Panc1 (cell line): ENCODE results near the gene CER1. TPM values are rescaled to one million over a fixed set of nuclear protein-coding genes. Genes with fewer than 3 reads are reported as not detected.

Source experiments
- ATAC-seq: fragments of 200-7000 bp; cut with Tn5 transposase; 2 replicates; pipeline ENCODE4 v1.9.1; 2020; ENCODE audit warnings: mild to moderate bottlenecking, moderate library complexity
- BruUV-seq: library from RNA; stranded (reverse); fragments of 400-500 nt; replicated peaks from 2 replicates; lab custom pipeline; 2021; lab: Mats Ljungman, UMichigan
- CTCF ChIA-PET: fragments of 300-600 bp; sonication (Branson Sonifier 250); formaldehyde crosslinking; loops from one replicate; lab custom pipeline; 2022; ENCODE audit warnings: antibody characterized with exemption; lab: Charles Lee
- POLR2A ChIA-PET: fragments of 300-600 bp; sonication (Branson Sonifier 250); formaldehyde crosslinking; loops from one replicate; lab custom pipeline; 2022; ENCODE audit warnings: antibody characterized with exemption; lab: Charles Lee
- DNase-seq: peaks from one replicate; pipeline ENCODE4 v3.0.0-alpha.2; 2010; ENCODE audit warnings: low read depth, low spot score
- H3K27ac ChIP-seq: 2 replicates; pipeline ENCODE4 v1.5.1; 2011; ENCODE audit warnings: mild to moderate bottlenecking, low read length, inconsistent platforms
- H3K27me3 ChIP-seq: fragments of 200-500 bp; sonication (Bioruptor generic); 2 replicates; pipeline ENCODE4 v1.6.0; 2014; ENCODE audit warnings: low read length, inconsistent platforms; ENCODE audit not compliant: control insufficient read depth, insufficient read depth
- H3K36me3 ChIP-seq: fragments of 200-500 bp; sonication (Bioruptor generic); 2 replicates; pipeline ENCODE4 v1.5.1; 2014; ENCODE audit warnings: inconsistent platforms, mild to moderate bottlenecking, low read length, moderate library complexity; ENCODE audit not compliant: control insufficient read depth, insufficient read depth
- H3K4me1 ChIP-seq: 2 replicates; pipeline ENCODE4 v1.5.1; 2011; ENCODE audit warnings: inconsistent platforms, mild to moderate bottlenecking, low read length, moderate library complexity; ENCODE audit not compliant: control insufficient read depth, insufficient read depth
- H3K4me3 ChIP-seq, 2 experiments: 2 replicates each; pipeline ENCODE4 v1.5.1; 2011 to 2012; ENCODE audit warnings: low read depth in 2 of 2, low read length in 2 of 2, mild to moderate bottlenecking in 2 of 2, inconsistent platforms in 1 of 2, moderate library complexity in 1 of 2
- H3K9me3 ChIP-seq: fragments of 200-500 bp; sonication (Bioruptor generic); 2 replicates; pipeline ENCODE4 v1.5.1; 2014; ENCODE audit warnings: low read depth, mild to moderate bottlenecking, inconsistent platforms, low read length, moderate library complexity; ENCODE audit not compliant: control insufficient read depth, insufficient read depth
- POLR2AphosphoS5 ChIP-seq: IDR thresholded peaks from 2 replicates; pipeline ENCODE4 v1.6.1; 2012; ENCODE audit warnings: mild to moderate bottlenecking, low read depth, low read length, moderate library complexity
- SIN3A ChIP-seq: IDR thresholded peaks from 2 replicates; pipeline ENCODE4 v1.6.1; 2012; ENCODE audit warnings: low read depth, mild to moderate bottlenecking, low read length, moderate library complexity, borderline replicate concordance; ENCODE audit not compliant: insufficient read depth
- TCF7L2 ChIP-seq: IDR thresholded peaks from 2 replicates; pipeline ENCODE4 v1.6.1; 2011; ENCODE audit warnings: mild to moderate bottlenecking, low read depth, low read length, inconsistent platforms
- in situ Hi-C: cut with HindIII; loops from 2 replicates; pipeline ENCODE4 v1.10.0; 2016; ENCODE audit warnings: low sequenced_read_pairs, low pct_unique_long_range_greater_than_20kb
- intact Hi-C: fragments of 100-400 bp; cut with micrococcal nuclease; formaldehyde crosslinking; loops from one replicate; pipeline ENCODE4 v1.10.0; 2022; ENCODE audit not compliant: unreplicated experiment
- total RNA-seq: library from RNA; stranded (reverse); gene quantifications from one replicate; pipeline ENCODE4 v1.2.1, GENCODE V29; 2021; ENCODE audit not compliant: unreplicated experiment
- TF ChIP-seq, protein P1 (sequence below), 2 experiments: IDR thresholded peaks; 2 replicates each; pipeline ENCODE4 v1.6.1; 2011 to 2012; ENCODE audit warnings: low read depth in 2 of 2, control low read depth in 1 of 2, low read length in 1 of 2, mild to moderate bottlenecking in 1 of 2, moderate library complexity in 1 of 2; ENCODE audit not compliant: insufficient read depth in 1 of 2
- TF ChIP-seq, protein P2 (sequence below): fragments of 450-650 bp; IDR thresholded peaks from 2 replicates; pipeline ENCODE4 v1.5.1; 2017; ENCODE audit warnings: mild to moderate bottlenecking

The CER1 gene
- total RNA-seq, 1 experiment from 2014 or later: not detected

- no peak for DNase-seq
- TF ChIP-seq TCF7L2: no peak
- TF ChIP-seq POLR2AphosphoS5: no peak
- no peak for TF ChIP-seq SIN3A
- TF ChIP-seq, protein P1, sequence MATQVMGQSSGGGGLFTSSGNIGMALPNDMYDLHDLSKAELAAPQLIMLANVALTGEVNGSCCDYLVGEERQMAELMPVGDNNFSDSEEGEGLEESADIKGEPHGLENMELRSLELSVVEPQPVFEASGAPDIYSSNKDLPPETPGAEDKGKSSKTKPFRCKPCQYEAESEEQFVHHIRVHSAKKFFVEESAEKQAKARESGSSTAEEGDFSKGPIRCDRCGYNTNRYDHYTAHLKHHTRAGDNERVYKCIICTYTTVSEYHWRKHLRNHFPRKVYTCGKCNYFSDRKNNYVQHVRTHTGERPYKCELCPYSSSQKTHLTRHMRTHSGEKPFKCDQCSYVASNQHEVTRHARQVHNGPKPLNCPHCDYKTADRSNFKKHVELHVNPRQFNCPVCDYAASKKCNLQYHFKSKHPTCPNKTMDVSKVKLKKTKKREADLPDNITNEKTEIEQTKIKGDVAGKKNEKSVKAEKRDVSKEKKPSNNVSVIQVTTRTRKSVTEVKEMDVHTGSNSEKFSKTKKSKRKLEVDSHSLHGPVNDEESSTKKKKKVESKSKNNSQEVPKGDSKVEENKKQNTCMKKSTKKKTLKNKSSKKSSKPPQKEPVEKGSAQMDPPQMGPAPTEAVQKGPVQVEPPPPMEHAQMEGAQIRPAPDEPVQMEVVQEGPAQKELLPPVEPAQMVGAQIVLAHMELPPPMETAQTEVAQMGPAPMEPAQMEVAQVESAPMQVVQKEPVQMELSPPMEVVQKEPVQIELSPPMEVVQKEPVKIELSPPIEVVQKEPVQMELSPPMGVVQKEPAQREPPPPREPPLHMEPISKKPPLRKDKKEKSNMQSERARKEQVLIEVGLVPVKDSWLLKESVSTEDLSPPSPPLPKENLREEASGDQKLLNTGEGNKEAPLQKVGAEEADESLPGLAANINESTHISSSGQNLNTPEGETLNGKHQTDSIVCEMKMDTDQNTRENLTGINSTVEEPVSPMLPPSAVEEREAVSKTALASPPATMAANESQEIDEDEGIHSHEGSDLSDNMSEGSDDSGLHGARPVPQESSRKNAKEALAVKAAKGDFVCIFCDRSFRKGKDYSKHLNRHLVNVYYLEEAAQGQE (IDR thresholded peaks at IDR 0.05; ENCODE audit: insufficient read depth in 1 of 2, low read depth in 2 of 2, low read length in 1 of 2): no peak
- TF ChIP-seq, protein P2, sequence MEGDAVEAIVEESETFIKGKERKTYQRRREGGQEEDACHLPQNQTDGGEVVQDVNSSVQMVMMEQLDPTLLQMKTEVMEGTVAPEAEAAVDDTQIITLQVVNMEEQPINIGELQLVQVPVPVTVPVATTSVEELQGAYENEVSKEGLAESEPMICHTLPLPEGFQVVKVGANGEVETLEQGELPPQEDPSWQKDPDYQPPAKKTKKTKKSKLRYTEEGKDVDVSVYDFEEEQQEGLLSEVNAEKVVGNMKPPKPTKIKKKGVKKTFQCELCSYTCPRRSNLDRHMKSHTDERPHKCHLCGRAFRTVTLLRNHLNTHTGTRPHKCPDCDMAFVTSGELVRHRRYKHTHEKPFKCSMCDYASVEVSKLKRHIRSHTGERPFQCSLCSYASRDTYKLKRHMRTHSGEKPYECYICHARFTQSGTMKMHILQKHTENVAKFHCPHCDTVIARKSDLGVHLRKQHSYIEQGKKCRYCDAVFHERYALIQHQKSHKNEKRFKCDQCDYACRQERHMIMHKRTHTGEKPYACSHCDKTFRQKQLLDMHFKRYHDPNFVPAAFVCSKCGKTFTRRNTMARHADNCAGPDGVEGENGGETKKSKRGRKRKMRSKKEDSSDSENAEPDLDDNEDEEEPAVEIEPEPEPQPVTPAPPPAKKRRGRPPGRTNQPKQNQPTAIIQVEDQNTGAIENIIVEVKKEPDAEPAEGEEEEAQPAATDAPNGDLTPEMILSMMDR: no peak
- ATAC-seq: no peak
- no peaks in the 10 kb centered on the region for H3K4me1 ChIP-seq
- H3K27ac ChIP-seq: no peak overlapping the region
- H3K36me3 ChIP-seq: no peaks in the 10 kb centered on the region
- in situ Hi-C loops (no loop called here), intact Hi-C loops (no loop called here)
- no peak overlapping the region for H3K4me3 ChIP-seq
- BruUV-seq: no TSS peak
- POLR2A ChIA-PET: no interaction called here
- H3K27me3 ChIP-seq: no peaks in the 10 kb centered on the region
- CTCF ChIA-PET: no interaction called here
- no peaks in the 10 kb centered on the region for H3K9me3 ChIP-seq
Observed at GRCh38 chr9:14750821-14751220, 28.3 kb upstream of the CER1 start.

DNA sequence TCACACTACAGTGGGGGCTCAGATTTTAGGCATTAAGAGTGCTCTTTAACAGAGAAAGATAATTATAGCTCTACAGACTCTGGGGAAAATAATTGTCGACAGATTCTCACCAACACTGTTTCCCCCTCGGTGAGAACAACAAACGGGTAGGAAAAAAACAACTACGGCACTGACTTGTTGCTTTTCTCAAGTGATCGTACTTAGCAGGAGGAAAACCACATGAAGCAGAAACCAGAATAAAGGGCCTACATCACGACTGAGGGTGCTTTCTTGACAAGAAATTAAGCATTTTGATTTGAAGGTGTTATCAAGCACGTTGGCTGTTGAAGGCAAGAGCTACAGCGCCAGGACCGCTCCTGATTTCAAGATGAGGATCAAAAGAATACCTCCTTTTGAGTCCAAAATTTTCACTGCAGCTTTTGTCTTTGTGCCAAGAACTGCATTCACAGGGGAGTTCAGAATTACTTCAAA lies 27.2 kb upstream of the CER1 start:
- no peak for DNase-seq
- Histone ChIP-seq H3K36me3 (no peaks in the 10 kb centered on the region), H3K4me1 (no peaks in the 10 kb centered on the region), H3K27ac (no peak overlapping the region), H3K27me3 (no peaks in the 10 kb centered on the region), H3K4me3 (no peak overlapping the region), H3K9me3 (no peaks in the 10 kb centered on the region)
- in situ Hi-C loops: no loop called here
- ChIA-PET CTCF (no interaction called here), POLR2A (no interaction called here)
- no peak for ATAC-seq
- intact Hi-C loops: no loop called here
- BruUV-seq: no TSS peak
- TF ChIP-seq, protein P2: no peak
- TF ChIP-seq, protein P1 (IDR thresholded peaks at IDR 0.05; ENCODE audit: insufficient read depth in 1 of 2, low read depth in 2 of 2, low read length in 1 of 2): no peak
- TF ChIP-seq SIN3A (no peak), POLR2AphosphoS5 (no peak), TCF7L2 (no peak)
